Duodenal mucosa (tissue), 2 donors: ENCODE measurements around the gene LGALS7B.

Experiments
- H3K27ac ChIP-seq: one replicate; pipeline ENCODE4 v1.7.0; 2013; ENCODE audit warnings: low read depth, low read length
- H3K27me3 ChIP-seq, 2 donors: one replicate each; pipeline ENCODE4 v1.7.0; 2013; ENCODE audit warnings: low read length in 2 of 2, control low read depth in 1 of 2; ENCODE audit not compliant: insufficient read depth in 2 of 2, control insufficient read depth in 1 of 2
- H3K36me3 ChIP-seq, 2 donors: one replicate each; pipeline ENCODE4 v1.7.0; 2013; ENCODE audit warnings: low read length in 2 of 2, control low read depth in 1 of 2; ENCODE audit not compliant: insufficient read depth in 2 of 2, control insufficient read depth in 1 of 2
- H3K4me1 ChIP-seq, 2 donors: one replicate each; pipeline ENCODE4 v1.7.0; 2013; ENCODE audit warnings: low read length in 2 of 2, control low read depth in 1 of 2; ENCODE audit not compliant: insufficient read depth in 2 of 2, control insufficient read depth in 1 of 2
- H3K4me3 ChIP-seq, 2 donors: one replicate each; pipeline ENCODE4 v1.7.0; 2013; ENCODE audit warnings: low read length in 2 of 2, low read depth in 1 of 2
- H3K9ac ChIP-seq, 2 donors: one replicate each; pipeline ENCODE4 v1.7.0; 2013; ENCODE audit warnings: low read length in 2 of 2, low read depth in 1 of 2
- H3K9me3 ChIP-seq, 2 donors: one replicate each; pipeline ENCODE4 v1.7.0; 2013; ENCODE audit warnings: low read length in 2 of 2, control low read depth in 1 of 2; ENCODE audit not compliant: control insufficient read depth in 1 of 2

Gene LGALS7B

DNA sequence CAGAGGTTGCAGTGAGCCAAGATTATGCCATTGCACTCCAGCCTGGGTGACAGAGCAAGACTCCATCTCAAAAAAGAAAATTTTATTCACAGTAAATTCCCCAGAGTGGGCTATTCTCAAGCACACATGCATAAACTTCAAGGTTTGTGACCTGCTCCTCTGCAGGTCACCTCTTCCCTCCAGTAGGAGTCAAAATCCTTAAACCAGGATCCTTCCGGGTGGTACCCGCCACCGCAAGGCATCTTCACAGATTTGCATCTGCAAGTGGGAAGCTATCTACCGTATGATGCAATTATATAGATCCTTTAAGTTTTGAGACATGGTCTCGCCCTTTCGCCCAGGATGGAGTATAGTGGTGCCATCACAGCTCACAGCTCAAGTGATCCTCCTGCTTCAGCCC lies 45.6 kb downstream of the LGALS7B start:
- peaks cover 36 to 54% of the 10 kb centered on the region in 2 donors for H3K36me3 ChIP-seq
- no peaks in the 10 kb centered on the region for H3K27me3 ChIP-seq
- H3K9me3 ChIP-seq = no peaks in the 10 kb centered on the region
- no peak overlapping the region for H3K4me3 ChIP-seq
- peaks cover 12 to 20% of the 10 kb centered on the region in 2 donors for H3K4me1 ChIP-seq
- no peak overlapping the region for H3K9ac ChIP-seq
- H3K27ac ChIP-seq = no peak overlapping the region

DNA sequence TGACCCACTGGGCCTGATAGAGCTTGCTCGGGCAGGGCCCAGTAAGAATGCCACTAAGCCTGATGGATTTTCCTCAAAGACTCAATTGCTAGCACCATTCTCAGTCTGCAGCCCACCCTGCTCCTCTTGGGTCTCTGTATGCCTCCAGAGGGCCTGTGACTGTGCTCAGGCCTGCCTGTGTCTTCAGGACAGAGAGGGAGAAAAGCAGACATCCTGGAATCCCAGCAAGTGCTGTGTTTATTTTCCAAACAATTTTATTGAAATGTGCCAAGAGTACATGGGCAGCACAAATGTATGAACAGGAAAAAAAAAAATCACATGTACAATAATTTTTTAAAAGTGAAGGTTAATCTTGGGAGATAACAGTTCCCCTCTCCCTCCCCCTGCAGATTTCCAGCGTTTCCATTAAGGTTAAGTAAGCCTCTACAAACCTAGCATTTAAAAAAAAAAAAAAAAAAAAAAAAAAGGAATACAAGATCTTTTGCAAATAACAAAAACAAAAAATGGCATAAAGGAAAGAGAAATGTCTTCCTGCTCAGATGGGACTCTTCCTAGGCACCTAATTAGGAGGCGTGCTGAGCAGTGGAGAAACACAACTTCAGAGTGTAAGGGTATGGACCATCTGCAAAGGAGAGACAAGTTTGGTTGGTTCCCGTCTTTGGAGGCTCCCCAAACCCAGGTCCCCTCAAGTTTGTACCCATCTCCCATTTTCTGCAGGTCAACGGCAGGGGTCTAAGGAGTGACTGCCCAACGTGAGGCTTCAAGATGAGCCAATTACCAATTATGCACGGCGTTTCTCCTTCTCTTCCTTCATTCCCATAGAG lies 47.4 kb downstream of the LGALS7B start:
- Histone ChIP-seq H3K27me3 (no peaks in the 10 kb centered on the region), H3K27ac (no peak overlapping the region), H3K4me3 (no peak overlapping the region), H3K4me1 (peaks cover 7 to 15% of the 10 kb centered on the region in 2 donors), H3K36me3 (peaks cover 49 to 62% of the 10 kb centered on the region in 2 donors), H3K9me3 (no peaks in the 10 kb centered on the region), H3K9ac (peak overlapping the region in 1 of 2 donors; percentile 18)

GRCh38 chr19:38836983-38837626 lies 48.1 kb downstream of the LGALS7B start:
- H3K9me3 ChIP-seq = no peaks in the 10 kb centered on the region
- H3K9ac ChIP-seq = peak overlapping the region in 1 of 2 donors; percentile 18
- no peak overlapping the region for H3K4me3 ChIP-seq
- H3K27ac ChIP-seq = no peak overlapping the region
- peaks cover 5 to 17% of the 10 kb centered on the region in 2 donors for H3K4me1 ChIP-seq
- peaks cover 54 to 69% of the 10 kb centered on the region in 2 donors for H3K36me3 ChIP-seq
- H3K27me3 ChIP-seq = no peaks in the 10 kb centered on the region

DNA sequence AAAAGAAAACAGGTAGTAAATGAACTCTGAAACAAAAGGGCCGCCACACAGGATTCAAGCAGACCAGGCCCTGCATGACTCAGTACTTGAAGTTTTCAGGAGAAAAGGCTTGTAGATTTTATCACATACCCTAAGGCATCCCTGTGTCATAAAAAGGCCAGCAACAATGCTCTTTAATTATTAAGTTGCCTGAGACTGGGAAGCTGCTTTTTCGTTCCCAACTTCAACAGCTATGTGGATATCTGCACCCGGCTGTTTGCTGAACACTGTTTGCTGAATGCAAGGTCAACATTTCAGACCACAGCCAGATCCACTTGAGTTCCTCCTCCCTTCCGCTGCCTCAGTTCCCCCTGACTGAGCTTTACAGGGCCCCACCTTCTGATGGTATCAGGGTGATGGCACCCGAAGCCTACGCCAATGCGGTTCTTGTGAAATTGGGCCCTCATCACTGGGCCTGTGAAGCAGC lies 48.7 kb downstream of the LGALS7B start:
- no peaks in the 10 kb centered on the region for H3K9me3 ChIP-seq
- H3K27ac ChIP-seq = no peak overlapping the region
- H3K27me3 ChIP-seq = no peaks in the 10 kb centered on the region
- peaks cover 60 to 74% of the 10 kb centered on the region in 2 donors for H3K36me3 ChIP-seq
- peaks cover 1 to 15% of the 10 kb centered on the region in 2 donors for H3K4me1 ChIP-seq
- no peak overlapping the region for H3K9ac ChIP-seq
- no peak overlapping the region for H3K4me3 ChIP-seq

GRCh38 chr19:38838208-38838985 lies 49.4 kb downstream of the LGALS7B start:
- H3K4me3 ChIP-seq = no peak overlapping the region
- peaks cover 3 to 22% of the 10 kb centered on the region in 2 donors for H3K4me1 ChIP-seq
- H3K27me3 ChIP-seq = no peaks in the 10 kb centered on the region
- no peak overlapping the region for H3K9ac ChIP-seq
- H3K27ac ChIP-seq = no peak overlapping the region
- no peaks in the 10 kb centered on the region for H3K9me3 ChIP-seq
- peaks cover 67 to 82% of the 10 kb centered on the region in 2 donors for H3K36me3 ChIP-seq

DNA sequence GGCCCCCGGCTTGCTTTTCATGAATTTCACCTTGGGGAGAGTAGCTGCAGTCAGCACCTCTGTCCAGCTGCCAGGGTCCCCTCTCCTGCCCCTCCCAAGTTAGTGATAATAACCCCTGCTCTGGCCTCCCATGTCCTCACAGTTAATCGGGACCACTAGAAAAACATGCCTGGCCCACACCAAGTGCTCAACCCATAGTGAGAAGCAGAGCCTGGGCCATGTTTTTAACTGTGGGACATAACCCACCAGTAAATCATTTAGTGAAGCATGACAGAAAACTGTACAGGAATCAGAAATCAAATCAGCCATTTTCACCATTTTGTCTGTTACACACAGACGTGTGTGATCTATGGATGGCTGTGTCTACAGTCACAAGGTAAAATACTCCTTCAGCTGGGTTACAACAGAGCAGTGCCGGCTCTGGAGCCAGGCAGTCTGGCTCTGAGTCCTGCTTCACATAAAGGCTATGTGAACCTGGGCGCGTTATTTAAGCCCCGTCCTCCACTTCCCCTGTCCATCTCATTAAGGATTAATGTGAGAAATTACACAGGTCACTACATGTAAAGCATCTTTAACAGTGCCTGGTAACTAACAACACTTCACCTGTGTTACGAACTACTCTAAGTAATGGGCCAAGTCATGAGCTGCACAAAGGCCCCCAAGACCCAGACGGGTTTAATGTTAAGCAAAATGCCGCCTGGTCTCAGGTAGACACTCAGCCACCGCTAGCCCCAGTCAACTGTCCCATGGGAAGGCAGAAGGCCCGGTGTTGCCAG lies 50.2 kb downstream of the LGALS7B start:
- Histone ChIP-seq H3K4me1 (peaks cover 3 to 25% of the 10 kb centered on the region in 2 donors), H3K27ac (no peak overlapping the region), H3K36me3 (peaks cover 75 to 89% of the 10 kb centered on the region in 2 donors), H3K27me3 (no peaks in the 10 kb centered on the region), H3K9me3 (no peaks in the 10 kb centered on the region), H3K9ac (no peak overlapping the region), H3K4me3 (no peak overlapping the region)

GRCh38 chr19:38839816-38840582 lies 51.0 kb downstream of the LGALS7B start:
- Histone ChIP-seq H3K27ac (no peak overlapping the region), H3K9me3 (no peaks in the 10 kb centered on the region), H3K4me3 (no peak overlapping the region), H3K27me3 (no peaks in the 10 kb centered on the region), H3K9ac (no peak overlapping the region), H3K36me3 (peaks cover 80 to 98% of the 10 kb centered on the region in 2 donors), H3K4me1 (peaks cover 3 to 25% of the 10 kb centered on the region in 2 donors)

- no peaks in the 10 kb centered on the region for H3K27me3 ChIP-seq
- H3K27ac ChIP-seq = no peak overlapping the region
- H3K4me3 ChIP-seq = no peak overlapping the region
- peaks cover 84 to 98% of the 10 kb centered on the region in 2 donors for H3K36me3 ChIP-seq
- H3K9me3 ChIP-seq = no peaks in the 10 kb centered on the region
- no peak overlapping the region for H3K9ac ChIP-seq
- H3K4me1 ChIP-seq = peaks cover 3 to 25% of the 10 kb centered on the region in 2 donors
These were observed 51.6 kb downstream of the LGALS7B start for GRCh38 chr19:38840583-38840968.
